ENCODE data around the gene REX1BD.

REX1BD gene

DNA sequence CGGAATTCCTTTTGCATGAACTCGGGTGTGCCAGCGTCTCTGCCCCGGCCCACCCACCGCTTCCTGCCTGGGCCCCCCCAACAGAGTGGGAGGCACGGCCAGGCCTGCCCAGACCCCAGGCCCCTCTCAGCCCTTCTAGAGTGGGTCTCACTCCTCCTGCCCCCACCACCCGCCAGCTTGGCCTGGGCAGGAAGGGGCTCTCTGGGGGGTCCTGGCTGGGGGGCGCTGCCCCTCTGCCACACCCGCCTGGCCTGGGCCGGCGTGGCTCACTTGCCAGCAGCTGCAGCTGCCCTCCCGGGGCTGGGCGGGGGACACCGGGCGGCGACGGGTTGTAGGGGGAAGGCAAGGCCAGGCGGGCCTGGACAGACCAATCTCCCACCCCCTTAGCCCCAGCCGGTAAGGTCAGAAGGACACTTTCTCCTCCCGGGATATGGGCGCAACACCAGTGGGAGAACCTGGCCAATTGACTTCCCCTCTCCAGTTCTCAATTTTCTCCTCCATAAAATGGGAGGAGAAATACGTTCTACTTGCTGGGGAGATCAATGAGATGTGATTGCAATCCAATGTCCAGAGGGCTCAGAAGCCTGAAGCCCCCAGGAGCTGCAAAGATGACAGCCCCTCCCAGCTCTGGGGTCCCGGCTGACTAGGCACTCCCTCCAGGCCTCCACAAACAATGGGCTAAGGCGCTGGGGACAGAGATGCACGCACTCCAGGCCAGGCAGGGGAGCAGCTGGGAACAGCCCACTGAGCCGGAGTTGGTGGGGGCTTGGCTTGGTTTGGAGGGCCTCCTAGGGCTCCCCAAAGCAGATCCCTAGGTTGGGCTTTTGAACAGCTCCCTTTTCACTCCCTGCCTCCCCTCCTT, 15.6 kb downstream of the REX1BD start:
- no peak for DNase-seq

DNA sequence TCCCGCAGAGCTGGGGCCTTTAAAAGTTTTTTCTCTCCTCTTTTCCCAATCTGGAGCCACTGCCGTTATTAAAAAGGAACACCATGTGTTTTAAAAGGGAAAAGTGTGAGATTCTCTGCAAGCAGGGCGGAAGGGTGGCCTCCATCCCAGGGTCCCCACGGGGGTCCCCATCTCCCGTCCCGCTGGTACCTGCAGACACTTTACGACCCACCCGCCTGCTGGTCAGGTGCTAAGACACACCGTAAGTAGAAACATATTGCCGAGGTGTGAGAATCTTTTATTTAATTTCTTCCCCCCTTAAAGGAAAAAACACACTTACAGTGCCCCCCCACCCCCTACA, 16.2 kb downstream of the REX1BD start:
- no peak for DNase-seq

DNA sequence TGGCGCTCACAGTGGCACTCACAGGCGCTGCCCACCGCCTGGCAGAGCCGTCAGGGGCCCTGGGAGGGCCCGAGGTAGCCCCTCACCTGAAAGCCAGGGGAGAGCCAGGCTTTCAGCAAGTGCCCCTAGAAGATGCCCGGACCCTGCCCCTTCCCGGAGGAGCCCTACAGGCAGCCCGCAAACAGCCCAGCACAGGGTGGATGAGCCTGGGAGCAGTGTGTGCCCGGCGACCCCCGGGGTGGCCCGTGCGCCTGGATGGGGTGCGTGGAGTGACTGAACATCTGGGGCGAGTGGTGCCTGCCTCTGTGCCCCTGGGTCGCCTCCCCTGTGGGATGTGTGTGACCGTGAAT, 16.6 kb downstream of the REX1BD start:
- DNase-seq: no peak

DNA sequence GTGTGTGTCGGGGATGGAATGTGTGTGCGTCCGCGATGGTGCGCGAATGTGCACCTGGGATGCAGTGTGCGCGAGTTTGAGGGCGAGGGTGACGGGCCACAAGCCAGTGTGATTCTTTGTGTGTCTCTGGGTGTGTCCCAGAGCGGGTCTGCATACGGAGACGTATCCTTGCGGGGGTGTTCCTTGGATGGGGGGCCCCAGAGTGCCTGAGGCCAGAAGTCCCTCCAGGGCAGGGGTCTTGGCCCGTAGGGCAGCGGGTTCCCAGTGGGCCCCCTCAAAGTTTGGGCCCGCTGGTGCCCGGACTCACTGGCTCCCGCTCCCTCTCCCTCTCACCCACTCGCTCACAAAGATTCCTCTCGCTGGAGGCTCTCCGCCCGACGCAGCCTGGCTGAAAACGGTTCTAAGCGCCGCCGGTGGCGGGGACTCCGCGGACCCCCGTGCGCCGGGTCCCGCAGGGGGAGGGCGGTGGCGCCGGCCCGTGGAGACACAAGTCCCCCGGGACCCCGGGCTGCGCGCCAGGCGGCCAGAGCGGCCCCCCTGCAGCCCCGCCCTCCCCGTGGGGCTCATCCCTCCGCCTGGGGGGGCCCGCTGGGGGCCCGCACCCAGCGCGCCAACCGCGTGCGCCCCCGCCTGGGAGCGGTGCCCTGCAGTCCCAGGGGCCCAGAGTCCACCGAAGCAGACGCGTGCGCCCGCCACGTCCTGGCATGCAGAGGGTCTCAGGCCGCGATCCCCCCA, 17.1 kb downstream of the REX1BD start:
- DNase-seq: no peak

DNA sequence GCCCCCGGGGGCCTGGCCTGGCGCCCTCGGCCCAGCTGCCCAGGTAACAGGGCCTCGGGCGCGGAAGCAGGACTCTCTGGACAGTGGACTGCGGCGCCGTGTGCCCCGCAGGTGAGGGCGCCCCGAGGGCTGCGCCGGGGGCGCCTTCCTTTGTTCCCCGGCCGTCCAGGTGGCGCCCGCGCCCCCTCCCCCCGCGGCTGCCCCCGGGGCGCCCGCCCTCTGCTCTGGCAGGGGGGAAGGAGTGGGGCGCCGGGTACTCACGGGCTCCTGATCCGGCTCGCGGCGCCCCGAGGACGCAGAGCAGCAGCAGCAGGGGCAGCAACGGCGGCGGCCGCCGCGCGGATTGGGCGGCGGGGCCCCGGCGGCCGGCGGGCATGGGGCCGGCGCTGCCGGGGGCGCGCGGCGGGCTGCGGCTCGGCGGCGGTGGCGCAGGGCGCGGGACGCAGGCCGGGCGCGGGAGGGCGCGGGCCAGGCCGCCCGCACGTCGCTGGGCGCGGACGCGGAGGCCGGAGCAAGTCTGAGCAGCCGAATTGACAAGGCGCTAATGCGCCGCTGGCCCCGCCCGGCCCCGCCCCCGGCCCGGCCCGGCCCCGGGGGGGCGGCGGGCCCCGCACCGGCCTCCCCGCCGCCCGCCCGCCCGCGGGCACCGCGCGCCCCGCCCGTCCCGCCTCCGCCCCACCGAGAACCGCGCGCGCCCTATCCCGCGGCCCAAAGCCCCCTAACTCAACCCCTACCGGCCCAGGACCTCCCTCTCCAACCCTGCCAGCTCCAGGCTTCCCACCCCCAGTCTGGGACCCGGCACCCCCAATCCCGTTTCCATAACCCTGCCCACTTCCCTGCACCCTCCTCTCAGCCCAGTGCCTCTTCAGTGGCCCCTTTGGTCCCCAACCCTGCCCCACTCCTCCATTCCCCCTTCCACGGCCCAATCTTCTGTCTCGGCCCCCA, 18.0 kb downstream of the REX1BD start, which contains the start of gene CRLF1:
TSS of gene CRLF1 (minus strand) at position 519 of the 945 bp plus-strand sequence. CDS start at position 376, 143 bp downstream.
- no peak for DNase-seq

DNA sequence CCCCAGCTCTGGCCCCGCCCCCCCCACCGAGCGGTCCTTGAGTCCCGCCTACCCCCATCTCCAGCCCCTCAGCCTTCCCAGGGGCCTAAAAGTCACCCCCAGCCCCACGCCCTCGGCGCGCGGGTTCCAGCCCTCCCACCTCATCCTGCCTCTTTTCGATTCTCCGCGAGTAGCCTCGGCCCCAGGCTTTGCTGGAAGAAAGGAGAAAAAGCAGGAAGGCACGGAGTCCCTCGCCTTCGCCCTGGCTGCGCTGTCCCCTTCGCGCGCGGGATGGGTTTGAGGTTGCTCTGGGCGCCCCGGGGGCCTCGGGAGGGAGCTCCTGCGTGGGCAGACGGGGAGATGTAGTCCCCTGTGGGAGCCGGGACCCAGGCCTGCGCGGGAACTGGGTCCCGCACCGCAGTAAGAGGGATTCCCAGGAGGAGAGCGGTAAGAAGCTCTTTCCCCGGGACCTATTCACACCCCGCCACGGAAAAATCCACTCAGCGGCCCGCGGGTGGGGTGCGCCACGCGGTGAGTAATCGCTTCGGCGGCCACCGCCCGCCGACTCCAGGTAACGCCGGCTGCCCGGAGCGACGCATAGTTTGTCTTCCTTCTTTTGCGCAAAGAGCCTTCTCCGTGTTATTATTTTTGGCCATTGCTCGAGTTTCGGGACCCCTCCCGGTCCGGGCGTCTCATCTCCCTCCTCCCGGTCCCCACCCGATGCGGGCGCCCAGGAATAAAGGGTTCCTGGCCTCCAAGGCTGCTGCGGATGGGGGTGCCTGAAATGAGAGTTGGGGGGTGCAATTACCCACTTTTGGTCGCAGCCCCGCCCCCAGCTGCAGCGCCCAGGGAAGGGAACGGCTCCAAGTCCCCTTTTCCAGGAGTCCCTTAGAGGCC, 18.9 kb downstream of the REX1BD start:
- no peak for DNase-seq

DNA sequence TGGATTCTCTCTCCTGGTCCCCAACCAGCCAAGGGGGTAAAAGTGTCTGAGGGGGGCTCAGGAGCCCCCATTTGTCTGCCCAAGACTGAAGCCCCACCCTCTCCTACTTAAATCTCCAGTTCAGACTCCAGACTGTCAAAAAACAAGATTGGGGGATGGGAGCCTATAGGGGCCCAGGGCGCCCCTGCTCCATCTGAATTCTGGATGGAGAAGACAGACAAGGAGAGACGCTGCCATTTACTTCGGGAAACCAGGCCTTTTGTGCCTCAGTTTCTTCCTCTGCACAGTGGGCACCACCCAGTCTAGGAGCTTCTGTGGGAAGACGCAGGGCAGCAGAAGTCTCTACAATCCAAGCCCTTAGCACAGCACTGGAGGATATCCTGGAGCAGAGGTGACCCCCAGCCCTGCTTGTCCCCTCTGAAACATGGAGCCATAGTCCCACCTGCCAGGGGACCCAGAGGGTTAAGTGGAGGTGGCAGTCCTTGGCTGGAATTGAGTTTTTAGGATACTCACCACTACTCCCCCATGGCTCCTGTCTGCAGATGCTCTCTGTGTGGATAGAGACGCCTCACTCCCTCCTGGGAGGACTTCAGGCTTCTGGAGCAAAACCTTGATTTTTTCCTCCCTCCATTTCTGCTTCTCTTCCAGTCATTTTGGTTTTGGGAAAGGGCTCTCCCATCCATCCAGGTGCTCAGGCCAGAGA, 19.7 kb downstream of the REX1BD start:
- DNase-seq: no peak

DNA sequence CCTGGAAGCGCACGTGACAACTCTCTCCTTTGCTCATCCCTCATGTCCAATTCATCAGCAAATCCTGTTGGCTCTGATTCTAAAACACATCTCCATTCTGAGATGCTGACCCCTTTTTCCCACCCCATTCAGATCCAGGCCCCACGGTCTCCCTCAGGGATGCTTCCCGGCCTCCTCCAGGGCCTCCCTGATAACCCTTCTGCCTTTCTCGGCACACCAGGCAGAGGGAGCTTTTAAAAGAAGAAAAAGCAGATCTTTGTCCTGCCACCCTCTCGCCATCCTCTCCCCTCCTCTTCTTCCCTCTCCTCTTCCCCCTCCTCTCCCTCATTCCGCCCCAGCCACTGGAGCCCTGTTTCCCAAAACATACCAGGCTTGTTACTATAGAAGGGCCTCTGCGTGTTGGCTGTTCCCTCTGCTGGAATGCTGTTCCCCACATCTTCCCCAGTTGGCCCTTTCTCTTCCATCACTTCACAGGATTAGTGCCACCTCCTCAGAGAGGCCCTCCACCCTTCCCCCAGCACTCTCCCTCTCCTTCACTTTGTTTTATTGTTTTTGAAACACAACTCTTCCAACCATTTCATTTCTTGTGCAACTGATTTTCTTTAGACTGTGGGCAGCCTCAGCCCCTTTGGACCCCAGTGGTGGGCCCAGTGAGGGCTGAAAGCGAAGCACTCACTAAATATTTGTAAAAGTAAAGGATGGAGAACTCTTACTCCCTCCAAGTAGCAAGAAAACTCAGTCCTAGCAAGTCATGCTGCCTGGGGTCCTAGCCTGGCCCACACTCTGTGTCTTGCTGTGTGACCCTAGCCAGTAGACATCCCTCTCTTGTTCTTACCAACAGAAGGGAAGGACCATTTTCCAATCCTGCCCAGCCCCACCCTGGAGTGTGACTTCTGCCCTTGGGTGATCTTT, 20.5 kb downstream of the REX1BD start:
- no peak for DNase-seq

DNA sequence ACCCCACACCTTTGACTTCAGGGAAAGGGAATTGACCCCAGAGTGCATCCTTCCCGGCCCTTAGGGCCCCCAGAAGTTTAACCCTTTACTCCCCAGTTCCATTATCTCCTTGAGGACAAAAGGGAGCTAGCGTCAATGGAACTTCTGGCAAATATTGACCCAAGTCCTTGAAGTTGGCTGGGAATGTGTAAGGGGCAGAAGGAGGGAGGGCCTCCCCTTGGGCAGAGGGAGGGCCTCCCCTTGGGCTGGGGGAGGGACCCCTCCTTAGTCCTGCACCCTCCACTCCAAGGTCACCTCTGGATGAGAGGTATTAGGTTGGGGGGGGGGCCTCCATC, 21.1 kb downstream of the REX1BD start:
- no peak for DNase-seq

DNA sequence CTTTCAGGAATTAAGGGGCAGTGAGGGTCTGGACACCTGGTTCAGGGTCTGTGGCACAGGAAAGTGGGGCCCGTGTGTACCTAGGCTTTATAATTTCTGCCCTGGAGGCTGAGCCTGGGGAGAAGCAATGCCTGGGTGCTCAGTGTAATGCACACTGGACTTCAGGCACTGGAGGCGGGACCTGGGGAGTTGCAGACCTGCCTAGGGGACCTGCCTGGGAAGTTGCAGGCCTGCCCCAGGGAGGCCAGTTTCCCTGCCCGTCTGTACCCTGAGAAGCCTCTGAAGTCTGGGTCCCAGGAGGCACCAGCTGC, 21.6 kb downstream of the REX1BD start:
- DNase-seq: no peak

DNA sequence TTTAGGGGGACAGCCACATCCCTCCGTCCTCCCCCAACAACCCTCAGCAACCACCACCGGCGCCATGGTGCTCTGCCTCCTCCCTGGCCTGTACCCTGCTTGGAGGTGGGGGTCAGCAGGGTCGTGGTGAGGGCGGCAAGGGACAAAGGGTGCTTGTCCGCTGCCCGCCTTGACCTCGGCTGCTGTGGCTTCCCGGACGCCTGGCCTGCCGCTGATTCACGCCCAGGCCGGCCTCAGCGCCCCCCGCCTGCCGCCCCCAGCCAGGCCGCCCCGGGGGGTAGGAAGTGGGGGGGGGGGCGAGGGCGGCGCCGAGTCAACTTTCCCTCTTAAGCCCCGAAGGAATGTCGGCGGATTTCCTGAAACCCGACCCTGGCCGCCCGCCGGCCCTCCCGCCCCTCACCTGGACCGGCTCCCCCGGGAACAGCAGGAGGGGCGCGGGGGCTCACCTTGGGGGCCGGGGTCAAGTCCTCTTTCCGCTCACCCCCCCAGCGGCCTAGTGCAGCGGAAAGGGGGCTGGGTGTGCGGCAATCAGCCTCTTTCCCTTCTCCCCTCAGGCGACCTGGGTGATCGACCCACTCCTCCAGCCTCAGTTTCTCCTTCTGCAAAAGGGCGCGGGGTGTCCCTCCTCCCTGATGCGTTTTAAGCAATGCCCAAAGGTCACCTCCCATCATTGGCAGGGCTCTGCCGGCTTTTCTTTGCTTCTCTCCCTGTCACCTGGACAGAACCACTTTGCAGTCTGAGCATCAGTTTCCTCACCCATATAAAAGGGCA, 22.1 kb downstream of the REX1BD start:
- no peak for DNase-seq

DNA sequence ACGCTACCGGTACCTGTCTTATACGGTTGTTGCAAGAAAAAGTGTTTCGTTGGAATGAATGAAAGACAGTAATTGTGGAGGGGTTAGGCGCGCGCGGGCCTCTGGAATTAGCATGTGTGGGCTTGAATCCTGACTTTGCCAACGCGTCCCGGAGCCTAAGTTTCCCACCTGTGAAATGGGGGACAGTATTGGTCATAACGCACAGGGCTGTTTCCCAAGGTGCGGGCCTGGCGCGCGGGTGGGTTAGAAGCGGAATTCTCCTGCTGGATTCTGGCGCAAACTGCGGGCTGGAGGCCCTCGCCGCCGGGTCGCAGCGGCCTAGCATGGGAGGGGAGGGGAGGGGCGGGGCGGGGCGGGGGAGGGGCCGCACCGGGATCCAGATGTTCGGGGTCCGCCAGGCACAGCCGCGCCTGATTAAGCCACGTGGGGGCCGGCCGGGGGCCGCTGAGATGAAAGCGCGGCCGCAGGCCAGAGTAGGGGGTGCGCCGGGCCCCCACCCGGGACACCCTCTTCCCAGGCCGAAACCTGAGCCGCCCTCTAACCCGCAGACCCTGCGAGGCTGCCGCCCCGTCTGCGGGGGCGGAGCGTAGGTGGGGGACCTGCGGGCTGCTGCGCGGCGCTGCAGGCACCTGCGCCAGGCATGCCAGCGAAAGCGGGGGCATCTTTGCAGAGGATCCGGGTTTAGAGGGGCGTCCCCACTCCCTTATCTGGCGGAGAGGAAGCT, 22.9 kb downstream of the REX1BD start:
- no peak for DNase-seq

DNA sequence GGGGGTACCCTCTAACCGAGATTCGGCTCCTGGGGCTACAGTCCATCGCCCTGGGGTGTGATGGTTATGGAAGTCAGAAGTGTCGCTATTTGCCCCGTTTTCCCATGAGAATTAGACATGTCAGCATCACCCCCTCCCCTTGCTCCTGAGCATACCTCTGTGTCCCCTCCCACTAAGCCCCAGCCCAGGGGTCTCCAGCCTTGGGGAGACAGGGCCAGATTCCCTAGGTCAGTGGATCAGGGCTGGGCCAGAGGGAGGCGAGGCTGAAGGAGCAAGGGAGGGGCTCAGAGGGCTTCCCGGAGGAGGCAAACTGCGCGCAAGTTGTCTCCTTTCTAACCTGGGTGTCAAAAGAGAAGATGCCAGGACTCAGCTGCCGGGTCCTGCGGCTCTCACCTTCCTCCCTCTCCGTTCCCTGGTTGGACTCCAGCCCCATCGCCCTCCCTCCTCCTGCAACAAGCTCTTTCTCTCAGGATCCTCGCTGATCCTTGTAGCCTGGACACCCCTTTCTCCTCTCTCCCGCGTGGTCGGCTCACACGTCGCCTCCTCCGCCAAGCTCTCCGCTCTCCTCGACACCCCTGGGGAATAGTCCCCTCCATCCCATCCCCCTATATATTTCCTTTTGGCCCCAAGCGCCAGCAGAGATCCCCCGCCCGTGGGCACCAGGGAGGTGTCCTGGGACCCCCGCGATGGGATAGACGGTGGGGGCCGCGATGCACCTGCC, 23.6 kb downstream of the REX1BD start:
- DNase-seq: no peak

DNA sequence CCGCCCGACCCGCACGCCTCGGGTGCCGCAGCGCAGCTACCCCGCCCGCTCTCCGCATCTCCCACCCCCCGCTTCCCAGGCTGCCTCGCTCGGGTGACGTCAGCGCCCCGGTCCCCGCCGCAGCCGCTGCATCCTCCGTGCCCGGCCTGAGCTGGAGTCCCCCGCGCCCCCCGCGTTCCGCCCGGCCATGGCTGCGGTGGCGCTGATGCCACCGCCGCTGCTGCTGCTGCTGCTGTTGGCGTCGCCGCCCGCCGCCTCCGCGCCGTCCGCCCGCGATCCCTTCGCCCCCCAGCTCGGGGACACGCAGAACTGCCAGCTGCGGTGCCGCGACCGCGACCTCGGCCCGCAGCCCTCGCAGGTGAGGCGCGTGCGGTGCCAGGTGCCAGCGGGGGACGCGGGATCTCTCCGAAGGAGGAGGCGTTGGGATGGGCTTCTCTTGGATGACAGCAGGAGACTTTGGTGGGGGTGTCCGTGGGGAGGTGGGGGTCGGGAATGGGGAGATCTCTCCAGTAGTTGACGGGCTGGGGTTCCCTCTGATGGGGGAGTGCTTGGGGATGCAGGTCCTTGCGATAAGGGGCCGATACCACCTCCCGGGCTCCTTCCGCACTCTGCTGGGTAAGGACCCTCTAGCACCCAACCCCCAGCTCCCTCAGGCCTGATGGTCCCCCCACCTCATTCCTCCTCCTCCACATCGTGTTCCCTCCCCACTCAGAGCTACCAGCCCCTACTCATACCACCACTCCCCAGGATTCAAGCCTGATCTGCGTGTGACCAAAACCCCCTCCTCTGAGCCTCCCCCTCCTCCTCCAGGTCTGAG, 24.4 kb downstream of the REX1BD start, which contains the start of gene TMEM59L:
TSS of gene TMEM59L (plus strand) at position 99 of the 817 bp plus-strand sequence. CDS start at position 188, 89 bp downstream.
- DNase-seq: peak; percentile 24

DNA sequence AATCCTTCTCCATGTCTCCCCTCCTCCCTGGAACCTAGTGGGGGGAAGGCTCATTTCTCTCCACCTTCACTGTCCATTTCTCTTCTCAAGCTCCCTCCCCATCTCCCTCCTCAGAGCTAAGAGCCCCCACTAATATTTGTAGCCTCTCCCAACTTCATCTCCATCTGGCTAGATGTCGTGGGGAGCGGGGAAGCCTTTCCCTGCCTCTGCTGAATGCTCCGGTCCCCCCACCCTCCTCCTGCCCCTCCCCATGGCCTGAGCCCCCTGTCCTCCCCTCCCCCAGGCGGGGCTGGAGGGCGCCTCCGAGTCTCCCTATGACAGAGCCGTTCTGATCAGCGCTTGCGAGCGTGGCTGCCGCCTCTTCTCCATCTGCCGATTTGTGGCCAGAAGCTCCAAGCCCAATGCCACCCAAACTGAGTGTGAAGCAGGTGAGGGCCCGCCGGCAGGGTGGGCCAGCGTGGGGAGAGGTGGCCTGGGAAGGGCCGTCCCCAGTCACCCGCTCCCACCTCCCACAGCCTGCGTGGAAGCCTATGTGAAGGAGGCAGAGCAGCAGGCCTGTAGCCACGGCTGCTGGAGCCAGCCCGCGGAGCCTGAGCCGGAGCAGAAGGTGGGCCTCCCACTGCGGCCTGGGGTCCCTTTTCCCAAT, 25.1 kb downstream of the REX1BD start:
- DNase-seq: no peak

DNA sequence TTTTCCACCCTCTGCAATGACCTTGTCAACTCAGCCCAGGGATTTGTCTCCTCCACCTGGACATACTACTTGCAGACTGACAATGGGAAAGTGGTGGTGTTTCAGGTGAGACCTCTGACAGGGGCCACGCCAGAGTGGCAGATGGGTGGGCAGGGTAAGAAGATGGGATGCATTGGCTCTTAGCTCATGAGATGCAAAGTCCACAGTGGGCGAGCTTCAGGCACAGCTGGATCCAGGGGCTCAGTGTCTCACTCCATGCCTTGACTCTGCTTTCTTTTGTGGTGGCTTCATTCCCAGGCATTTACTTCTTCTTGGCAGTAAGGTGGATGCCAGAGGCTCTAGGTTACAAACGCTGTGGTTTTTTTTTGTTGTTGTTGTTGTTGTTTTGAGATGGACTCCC, 27.4 kb downstream of the REX1BD start:
- DNase-seq: no peak

DNA sequence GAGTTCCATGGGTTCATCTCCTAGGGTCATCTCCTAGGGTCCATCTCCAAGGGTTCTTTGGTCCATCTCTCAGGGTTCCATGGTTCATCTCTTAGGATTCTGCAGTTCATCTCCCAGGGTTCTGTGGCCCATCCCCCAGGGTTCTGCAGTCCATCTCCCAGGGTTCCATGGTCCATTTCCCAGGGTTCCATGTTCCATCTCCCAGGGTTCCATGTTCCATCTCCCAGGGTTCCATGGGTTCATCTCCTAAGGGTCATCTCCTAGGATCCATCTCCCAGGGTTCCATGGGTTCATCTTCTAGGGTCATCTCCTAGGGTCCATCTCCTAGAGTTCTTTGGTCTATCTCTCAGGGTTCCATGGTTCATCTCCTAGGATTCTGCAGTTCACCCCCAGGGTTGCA, 29.0 kb downstream of the REX1BD start:
- DNase-seq: no peak

Measured in stimulated activated naive CD4-positive, alpha-beta T cell treated with Interleukin-2 at 50 U/mL for 16 hours (primary cell).